ENCODE results near the gene OR6B3. TPM values are rescaled to one million over a fixed set of nuclear protein-coding genes. Genes with fewer than 3 reads are reported as not detected.
A peak's percentile ranks its signal among the peaks of the same experiment; 100 is the strongest.

Gene OR6B3
- total RNA-seq, 1 donor from 2014 or later: not detected

GRCh38 chr2:240066489-240066888 is 13.2 kb upstream of the OR6B3 start:
- peaks cover 3% of the 10 kb centered on the region for H3K27me3 ChIP-seq (ENCODE audit: control insufficient read depth, insufficient read depth, low read length)

GRCh38 chr2:240064898-240065297 is 11.6 kb upstream of the OR6B3 start:
- no peak for DNase-seq (ENCODE audit: low read depth)
- no peak for TF ChIP-seq CTCF (IDR thresholded peaks at IDR 0.05; ENCODE audit: insufficient read depth, low read length, poor library complexity, severe bottlenecking)
- Histone ChIP-seq H3K4me3 (ENCODE audit: low read depth, low read length) (no peak overlapping the region), H3K27me3 (ENCODE audit: control insufficient read depth, insufficient read depth, low read length) (peaks cover 3% of the 10 kb centered on the region), H3K36me3 (ENCODE audit: control insufficient read depth, insufficient read depth, low read length) (no peaks in the 10 kb centered on the region)

More at GRCh38 chr2:240066489-240066888, 13.2 kb upstream of the OR6B3 start:
- no peak overlapping the region for H3K4me3 ChIP-seq (ENCODE audit: low read depth, low read length)
- DNase-seq (ENCODE audit: low read depth): no peak
- no peaks in the 10 kb centered on the region for H3K36me3 ChIP-seq (ENCODE audit: control insufficient read depth, insufficient read depth, low read length)
- no peak for TF ChIP-seq CTCF (IDR thresholded peaks at IDR 0.05; ENCODE audit: insufficient read depth, low read length, poor library complexity, severe bottlenecking)

GRCh38 chr2:240060977-240061591 is 7.8 kb upstream of the OR6B3 start:
- TF ChIP-seq CTCF (IDR thresholded peaks at IDR 0.05; ENCODE audit: insufficient read depth, low read length, poor library complexity, severe bottlenecking): peak; percentile 55
- DNase-seq (ENCODE audit: low read depth): peak; percentile 16
- Histone ChIP-seq H3K4me3 (ENCODE audit: low read depth, low read length) (no peak overlapping the region), H3K36me3 (ENCODE audit: control insufficient read depth, insufficient read depth, low read length) (no peaks in the 10 kb centered on the region), H3K27me3 (ENCODE audit: control insufficient read depth, insufficient read depth, low read length) (peaks cover 13% of the 10 kb centered on the region)

GRCh38 chr2:240056678-240057077 is 3.4 kb upstream of the OR6B3 start:
- H3K36me3 ChIP-seq (ENCODE audit: control insufficient read depth, insufficient read depth, low read length): no peaks in the 10 kb centered on the region
- H3K27me3 ChIP-seq (ENCODE audit: control insufficient read depth, insufficient read depth, low read length): peaks cover 30% of the 10 kb centered on the region
- TF ChIP-seq CTCF (IDR thresholded peaks at IDR 0.05; ENCODE audit: insufficient read depth, low read length, poor library complexity, severe bottlenecking): no peak
- DNase-seq (ENCODE audit: low read depth): no peak
- H3K4me3 ChIP-seq (ENCODE audit: low read depth, low read length): no peak overlapping the region

- no peak for TF ChIP-seq CTCF (IDR thresholded peaks at IDR 0.05; ENCODE audit: insufficient read depth, low read length, poor library complexity, severe bottlenecking)
- H3K27me3 ChIP-seq (ENCODE audit: control insufficient read depth, insufficient read depth, low read length): peaks cover 32% of the 10 kb centered on the region
- DNase-seq (ENCODE audit: low read depth): no peak
These were observed 2.0 kb upstream of the OR6B3 start for GRCh38 chr2:240055177-240055917.

More at GRCh38 chr2:240055177-240055917, 2.0 kb upstream of the OR6B3 start:
- Histone ChIP-seq H3K36me3 (ENCODE audit: control insufficient read depth, insufficient read depth, low read length) (no peaks in the 10 kb centered on the region), H3K4me3 (ENCODE audit: low read depth, low read length) (no peak overlapping the region)

Measured in kidney epithelial cell (primary cell).